ENCODE data around the gene PRCD. TPM values are rescaled to one million over a fixed set of nuclear protein-coding genes. Genes with fewer than 3 reads are reported as not detected.

Gene PRCD
- total and polyA plus RNA-seq, 4 donors = 1.2 to 8.6 TPM; not detected in 2

- no peak overlapping the region for H3K4me3 ChIP-seq (ENCODE audit: low read length in 2 of 2)
- intact Hi-C loops (cut with DNase I) = no loop called here
- no peaks in the 10 kb centered on the region for H3K36me3 ChIP-seq (ENCODE audit: control insufficient read depth in 1 of 2, insufficient read depth in 2 of 2, low read length in 1 of 2)
- no peaks in the 10 kb centered on the region for H3K27me3 ChIP-seq (ENCODE audit: control insufficient read depth in 1 of 2, insufficient read depth in 2 of 2, low read length in 1 of 2)
- ATAC-seq (ENCODE audit: low FRiP score) (no peak), DNase-seq (no peak)
- H3K9me3 ChIP-seq (ENCODE audit: control insufficient read depth, low read length) = peaks cover 1% of the 10 kb centered on the region
- no peaks in the 10 kb centered on the region for H3K4me1 ChIP-seq (ENCODE audit: control insufficient read depth in 1 of 2, insufficient read depth in 2 of 2, low read length in 2 of 2)
- no peak overlapping the region for H3K27ac ChIP-seq (ENCODE audit: low read depth in 1 of 2, low read length in 2 of 2)
- 73 to 76% methylated on average over 5 of the region's 5 CpGs for WGBS, 2 donors
These were observed 35.7 kb downstream of the PRCD start for GRCh38 chr17:76575570-76575969.

DNA sequence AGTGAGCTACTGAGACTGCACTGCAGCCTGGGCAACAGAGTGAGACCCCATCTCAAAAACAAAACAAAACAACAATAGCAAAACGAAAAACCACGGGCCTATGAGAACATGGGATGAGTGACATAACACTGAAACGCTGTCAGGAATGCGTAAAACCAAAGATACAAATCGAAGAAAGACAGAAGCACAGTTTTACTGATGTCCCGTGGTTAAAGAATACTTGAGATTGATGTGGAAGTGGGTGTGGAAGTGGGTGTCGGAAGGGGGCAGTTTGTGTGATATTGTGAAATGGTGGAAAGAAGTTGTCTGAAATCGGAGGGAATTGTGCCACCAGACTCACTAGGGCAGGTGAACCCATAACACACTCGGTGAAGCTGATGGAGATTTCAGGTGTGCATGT, 36.3 kb downstream of the PRCD start:
- H3K36me3 ChIP-seq (ENCODE audit: control insufficient read depth in 1 of 2, insufficient read depth in 2 of 2, low read length in 1 of 2) = no peaks in the 10 kb centered on the region
- no peaks in the 10 kb centered on the region for H3K4me1 ChIP-seq (ENCODE audit: control insufficient read depth in 1 of 2, insufficient read depth in 2 of 2, low read length in 2 of 2)
- no peak overlapping the region for H3K4me3 ChIP-seq (ENCODE audit: low read length in 2 of 2)
- H3K27me3 ChIP-seq (ENCODE audit: control insufficient read depth in 1 of 2, insufficient read depth in 2 of 2, low read length in 1 of 2) = no peaks in the 10 kb centered on the region
- DNase-seq (no peak), ATAC-seq (ENCODE audit: low FRiP score) (no peak)
- intact Hi-C loops (cut with DNase I) = no loop called here
- H3K9me3 ChIP-seq (ENCODE audit: control insufficient read depth, low read length) = no peaks in the 10 kb centered on the region
- H3K27ac ChIP-seq (ENCODE audit: low read depth in 1 of 2, low read length in 2 of 2) = no peak overlapping the region
- WGBS, 2 donors = 90 to 93% methylated on average over 9 of the region's 9 CpGs

GRCh38 chr17:76577876-76578275, 38.0 kb downstream of the PRCD start:
- intact Hi-C loops (cut with DNase I) = no loop called here

DNA sequence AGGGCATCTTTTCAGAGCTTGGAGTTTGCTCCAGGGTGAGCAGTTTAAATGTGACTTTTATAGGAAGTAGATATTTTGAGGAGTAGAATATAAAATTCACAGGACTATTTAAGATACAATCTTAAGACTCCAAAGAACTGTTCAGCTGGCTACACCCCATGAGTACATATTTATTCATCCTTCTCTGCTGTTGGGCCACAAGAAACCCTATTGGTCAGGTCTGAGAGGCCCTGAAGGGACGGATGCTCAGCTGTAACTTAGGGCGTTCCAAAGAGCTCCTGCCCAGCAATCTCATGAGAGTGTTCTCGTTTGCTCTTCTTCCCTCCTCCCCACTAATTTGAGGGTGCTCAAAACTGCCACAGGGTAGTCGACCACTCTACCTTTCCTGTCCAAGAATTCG, 38.5 kb downstream of the PRCD start:
- no peaks in the 10 kb centered on the region for H3K4me1 ChIP-seq (ENCODE audit: control insufficient read depth in 1 of 2, insufficient read depth in 2 of 2, low read length in 2 of 2)
- intact Hi-C loops (cut with DNase I) = no loop called here
- no peaks in the 10 kb centered on the region for H3K9me3 ChIP-seq (ENCODE audit: control insufficient read depth, low read length)
- DNase-seq = no peak
- H3K27me3 ChIP-seq (ENCODE audit: control insufficient read depth in 1 of 2, insufficient read depth in 2 of 2, low read length in 1 of 2) = no peaks in the 10 kb centered on the region
- 81 to 85% methylated on average over 5 of the region's 5 CpGs for WGBS, 2 donors
- H3K36me3 ChIP-seq (ENCODE audit: control insufficient read depth in 1 of 2, insufficient read depth in 2 of 2, low read length in 1 of 2) = no peaks in the 10 kb centered on the region
- no peak for ATAC-seq (ENCODE audit: low FRiP score)
- H3K4me3 ChIP-seq (ENCODE audit: low read length in 2 of 2) = no peak overlapping the region
- no peak overlapping the region for H3K27ac ChIP-seq (ENCODE audit: low read depth in 1 of 2, low read length in 2 of 2)

More at GRCh38 chr17:76577876-76578275, 38.0 kb downstream of the PRCD start:
- DNase-seq = no peak
- WGBS, 2 donors = 95 to 96% methylated on average over 7 of the region's 7 CpGs
- no peaks in the 10 kb centered on the region for H3K4me1 ChIP-seq (ENCODE audit: control insufficient read depth in 1 of 2, insufficient read depth in 2 of 2, low read length in 2 of 2)
- no peaks in the 10 kb centered on the region for H3K27me3 ChIP-seq (ENCODE audit: control insufficient read depth in 1 of 2, insufficient read depth in 2 of 2, low read length in 1 of 2)
- H3K36me3 ChIP-seq (ENCODE audit: control insufficient read depth in 1 of 2, insufficient read depth in 2 of 2, low read length in 1 of 2) = no peaks in the 10 kb centered on the region
- no peaks in the 10 kb centered on the region for H3K9me3 ChIP-seq (ENCODE audit: control insufficient read depth, low read length)
- ATAC-seq (ENCODE audit: low FRiP score) = no peak
- H3K27ac ChIP-seq (ENCODE audit: low read depth in 1 of 2, low read length in 2 of 2) = no peak overlapping the region
- no peak overlapping the region for H3K4me3 ChIP-seq (ENCODE audit: low read length in 2 of 2)

DNA sequence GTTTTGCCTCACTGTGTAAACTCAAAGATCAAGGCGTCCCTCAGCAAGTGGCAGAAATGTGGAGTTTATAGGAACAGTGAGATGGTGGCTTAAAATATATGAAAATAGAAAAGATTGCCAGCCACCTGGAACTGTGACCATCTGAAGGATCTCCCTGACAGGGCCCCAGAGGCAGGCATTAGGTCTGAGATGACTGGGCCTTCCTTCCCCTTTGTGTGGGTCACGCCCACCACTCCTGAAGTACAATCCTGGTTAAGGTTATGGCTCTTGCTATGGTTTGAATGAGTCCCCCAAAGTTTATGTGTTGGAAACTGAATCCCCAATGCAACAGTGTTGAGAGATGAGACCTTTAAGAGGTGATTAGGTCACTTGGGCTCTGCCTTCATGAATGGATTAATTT, 39.4 kb downstream of the PRCD start:
- H3K27me3 ChIP-seq (ENCODE audit: control insufficient read depth in 1 of 2, insufficient read depth in 2 of 2, low read length in 1 of 2) = no peaks in the 10 kb centered on the region
- no peak for DNase-seq
- no peaks in the 10 kb centered on the region for H3K4me1 ChIP-seq (ENCODE audit: control insufficient read depth in 1 of 2, insufficient read depth in 2 of 2, low read length in 2 of 2)
- intact Hi-C loops (cut with DNase I) = no loop called here
- 98 to 100% methylated on average over 2 of the region's 2 CpGs for WGBS, 2 donors
- H3K27ac ChIP-seq (ENCODE audit: low read depth in 1 of 2, low read length in 2 of 2) = no peak overlapping the region
- H3K4me3 ChIP-seq (ENCODE audit: low read length in 2 of 2) = no peak overlapping the region
- no peaks in the 10 kb centered on the region for H3K36me3 ChIP-seq (ENCODE audit: control insufficient read depth in 1 of 2, insufficient read depth in 2 of 2, low read length in 1 of 2)
- no peaks in the 10 kb centered on the region for H3K9me3 ChIP-seq (ENCODE audit: control insufficient read depth, low read length)
- ATAC-seq (ENCODE audit: low FRiP score) = no peak

DNA sequence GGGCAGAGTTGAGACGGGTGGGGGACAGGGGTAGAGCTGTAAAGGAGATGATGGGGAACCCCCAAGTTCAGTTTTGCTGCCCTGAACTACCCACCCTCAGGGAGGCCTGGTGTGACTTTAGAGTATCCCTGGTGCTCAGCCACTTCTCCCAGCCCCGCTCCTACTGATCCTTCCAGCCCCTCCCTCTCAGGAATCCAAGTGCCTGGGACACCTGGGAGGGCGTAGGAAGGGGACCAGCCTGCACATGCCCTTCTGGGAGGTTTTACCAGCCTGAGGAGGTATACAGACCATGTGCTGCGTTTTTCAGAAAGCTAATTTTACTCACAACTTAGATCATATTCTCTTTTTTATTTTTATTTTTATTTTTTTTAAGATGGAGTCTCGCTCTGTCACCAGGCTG, 41.7 kb downstream of the PRCD start:
- DNase-seq (peak in 1 of 2 donors; percentile 33), ATAC-seq (ENCODE audit: low FRiP score) (no peak)
- Histone ChIP-seq H3K4me1 (ENCODE audit: control insufficient read depth in 1 of 2, insufficient read depth in 2 of 2, low read length in 2 of 2) (no peaks in the 10 kb centered on the region), H3K27ac (ENCODE audit: low read depth in 1 of 2, low read length in 2 of 2) (no peak overlapping the region), H3K4me3 (ENCODE audit: low read length in 2 of 2) (no peak overlapping the region), H3K36me3 (ENCODE audit: control insufficient read depth in 1 of 2, insufficient read depth in 2 of 2, low read length in 1 of 2) (no peaks in the 10 kb centered on the region), H3K27me3 (ENCODE audit: control insufficient read depth in 1 of 2, insufficient read depth in 2 of 2, low read length in 1 of 2) (no peaks in the 10 kb centered on the region), H3K9me3 (ENCODE audit: control insufficient read depth, low read length) (no peaks in the 10 kb centered on the region)
- 87 to 88% methylated on average over 5 of the region's 5 CpGs for WGBS, 2 donors
- intact Hi-C loops (cut with DNase I) = no loop called here

DNA sequence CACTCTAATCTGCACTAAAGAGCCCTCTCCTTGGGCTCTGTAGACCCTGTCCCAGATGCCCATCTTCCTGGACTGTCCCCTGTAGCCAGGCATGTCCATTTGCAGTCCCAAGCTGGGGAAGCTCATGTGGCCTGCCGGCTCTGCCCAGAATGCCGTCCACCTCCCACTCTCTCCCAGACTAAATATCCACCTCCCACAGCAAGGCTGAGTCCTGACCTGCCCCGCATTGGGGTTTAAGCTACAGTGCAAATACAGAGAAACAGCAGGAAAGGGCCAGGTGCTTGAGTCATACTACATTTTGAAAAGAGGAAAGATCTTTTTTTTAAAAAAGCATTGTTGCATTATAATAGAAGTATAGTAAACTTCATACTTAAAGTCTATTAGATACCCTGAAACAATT, 42.8 kb downstream of the PRCD start:
- Histone ChIP-seq H3K27ac (ENCODE audit: low read depth in 1 of 2, low read length in 2 of 2) (no peak overlapping the region), H3K4me1 (ENCODE audit: control insufficient read depth in 1 of 2, insufficient read depth in 2 of 2, low read length in 2 of 2) (no peaks in the 10 kb centered on the region), H3K36me3 (ENCODE audit: control insufficient read depth in 1 of 2, insufficient read depth in 2 of 2, low read length in 1 of 2) (no peaks in the 10 kb centered on the region), H3K9me3 (ENCODE audit: control insufficient read depth, low read length) (no peaks in the 10 kb centered on the region), H3K4me3 (ENCODE audit: low read length in 2 of 2) (no peak overlapping the region), H3K27me3 (ENCODE audit: control insufficient read depth in 1 of 2, insufficient read depth in 2 of 2, low read length in 1 of 2) (no peaks in the 10 kb centered on the region)
- intact Hi-C loops (cut with DNase I) = no loop called here
- ATAC-seq (ENCODE audit: low FRiP score) = no peak
- 20 to 24% methylated on average over 3 of the region's 3 CpGs for WGBS, 2 donors
- DNase-seq = peak in 1 of 2 donors; percentile 43

GRCh38 chr17:76584427-76585032, 44.7 kb downstream of the PRCD start:
- WGBS, 2 donors = 28 to 30% methylated on average over 17 of the region's 17 CpGs
- DNase-seq = no peak
- H3K4me1 ChIP-seq (ENCODE audit: control insufficient read depth in 1 of 2, insufficient read depth in 2 of 2, low read length in 2 of 2) = no peaks in the 10 kb centered on the region

GRCh38 chr17:76585033-76585648, 45.3 kb downstream of the PRCD start:
- intact Hi-C loops (cut with DNase I) = no loop called here

More at GRCh38 chr17:76584427-76585032, 44.7 kb downstream of the PRCD start:
- Histone ChIP-seq H3K4me3 (ENCODE audit: low read length in 2 of 2) (peak overlapping the region; percentile 42 to 48), H3K27me3 (ENCODE audit: control insufficient read depth in 1 of 2, insufficient read depth in 2 of 2, low read length in 1 of 2) (no peaks in the 10 kb centered on the region), H3K36me3 (ENCODE audit: control insufficient read depth in 1 of 2, insufficient read depth in 2 of 2, low read length in 1 of 2) (no peaks in the 10 kb centered on the region), H3K9me3 (ENCODE audit: control insufficient read depth, low read length) (no peaks in the 10 kb centered on the region), H3K27ac (ENCODE audit: low read depth in 1 of 2, low read length in 2 of 2) (no peak overlapping the region)
- no peak for ATAC-seq (ENCODE audit: low FRiP score)
- intact Hi-C loops (cut with DNase I) = no loop called here

More at GRCh38 chr17:76585033-76585648, 45.3 kb downstream of the PRCD start:
- H3K27me3 ChIP-seq (ENCODE audit: control insufficient read depth in 1 of 2, insufficient read depth in 2 of 2, low read length in 1 of 2) = no peaks in the 10 kb centered on the region
- peak; percentile 71 for ATAC-seq (ENCODE audit: low FRiP score)
- no peaks in the 10 kb centered on the region for H3K36me3 ChIP-seq (ENCODE audit: control insufficient read depth in 1 of 2, insufficient read depth in 2 of 2, low read length in 1 of 2)
- no peak overlapping the region for H3K27ac ChIP-seq (ENCODE audit: low read depth in 1 of 2, low read length in 2 of 2)
- no peaks in the 10 kb centered on the region for H3K9me3 ChIP-seq (ENCODE audit: control insufficient read depth, low read length)
- H3K4me3 ChIP-seq (ENCODE audit: low read length in 2 of 2) = peak overlapping the region; percentile 42 to 48
- H3K4me1 ChIP-seq (ENCODE audit: control insufficient read depth in 1 of 2, insufficient read depth in 2 of 2, low read length in 2 of 2) = no peaks in the 10 kb centered on the region
- 1% methylated on average over 46 to 62 of the region's 62 CpGs for WGBS, 2 donors
- DNase-seq = peak in 1 of 2 donors; percentile 82

Measured in aorta (tissue), 5 donors.